Fibroblast of the aortic adventitia (primary cell): ENCODE results near the gene PRR23E. TPM values are rescaled to one million over a fixed set of nuclear protein-coding genes. Genes with fewer than 3 reads are reported as not detected.

Experiments used
- DNase-seq: peaks from one replicate; pipeline ENCODE4 v3.0.0-alpha.2; 2010; ENCODE audit warnings: low read depth
- H3K4me3 ChIP-seq: 2 replicates; pipeline ENCODE4 v1.5.1; 2011; ENCODE audit warnings: low read depth, mild to moderate bottlenecking, control low read depth, low read length, moderate library complexity
- total RNA-seq: library from RNA; depleted of rRNA; stranded (reverse); fragments of >200 nt; gene quantifications from 2 replicates; pipeline ENCODE4 v1.2.3, GENCODE V29; 2012; ENCODE audit warnings: low replicate concordance
- TF ChIP-seq, protein P1 (sequence below): IDR thresholded peaks from 2 replicates; pipeline ENCODE4 v1.5.1; 2011; ENCODE audit warnings: mild to moderate bottlenecking, low read length, control low read depth, inconsistent platforms; ENCODE audit not compliant: insufficient read depth

The PRR23E gene
- total RNA-seq, 1 donor = not detected

DNA sequence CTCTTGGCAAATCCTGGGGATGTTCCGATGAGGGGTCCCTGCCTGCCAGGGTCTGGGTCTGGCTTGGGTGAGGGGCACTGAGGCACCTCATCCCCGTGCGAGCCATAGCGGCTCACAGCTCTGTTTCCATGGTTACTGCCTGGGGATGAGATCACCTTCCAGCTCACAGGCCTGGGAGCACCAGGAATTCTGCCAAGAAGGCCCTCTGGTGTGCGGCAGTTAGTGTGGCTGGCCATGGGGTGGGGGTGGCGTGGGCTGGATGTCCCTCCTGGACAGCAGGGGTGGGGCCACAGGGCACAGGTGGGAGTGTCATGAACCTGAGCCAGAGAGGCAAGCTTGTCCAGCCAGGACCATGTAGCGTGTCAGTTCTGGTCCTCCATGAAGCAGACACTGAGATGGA is 22.1 kb upstream of the PRR23E start:
- TF ChIP-seq, protein P1, sequence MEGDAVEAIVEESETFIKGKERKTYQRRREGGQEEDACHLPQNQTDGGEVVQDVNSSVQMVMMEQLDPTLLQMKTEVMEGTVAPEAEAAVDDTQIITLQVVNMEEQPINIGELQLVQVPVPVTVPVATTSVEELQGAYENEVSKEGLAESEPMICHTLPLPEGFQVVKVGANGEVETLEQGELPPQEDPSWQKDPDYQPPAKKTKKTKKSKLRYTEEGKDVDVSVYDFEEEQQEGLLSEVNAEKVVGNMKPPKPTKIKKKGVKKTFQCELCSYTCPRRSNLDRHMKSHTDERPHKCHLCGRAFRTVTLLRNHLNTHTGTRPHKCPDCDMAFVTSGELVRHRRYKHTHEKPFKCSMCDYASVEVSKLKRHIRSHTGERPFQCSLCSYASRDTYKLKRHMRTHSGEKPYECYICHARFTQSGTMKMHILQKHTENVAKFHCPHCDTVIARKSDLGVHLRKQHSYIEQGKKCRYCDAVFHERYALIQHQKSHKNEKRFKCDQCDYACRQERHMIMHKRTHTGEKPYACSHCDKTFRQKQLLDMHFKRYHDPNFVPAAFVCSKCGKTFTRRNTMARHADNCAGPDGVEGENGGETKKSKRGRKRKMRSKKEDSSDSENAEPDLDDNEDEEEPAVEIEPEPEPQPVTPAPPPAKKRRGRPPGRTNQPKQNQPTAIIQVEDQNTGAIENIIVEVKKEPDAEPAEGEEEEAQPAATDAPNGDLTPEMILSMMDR = no peak
- DNase-seq = peak; percentile 40
- no peak overlapping the region for H3K4me3 ChIP-seq

DNA sequence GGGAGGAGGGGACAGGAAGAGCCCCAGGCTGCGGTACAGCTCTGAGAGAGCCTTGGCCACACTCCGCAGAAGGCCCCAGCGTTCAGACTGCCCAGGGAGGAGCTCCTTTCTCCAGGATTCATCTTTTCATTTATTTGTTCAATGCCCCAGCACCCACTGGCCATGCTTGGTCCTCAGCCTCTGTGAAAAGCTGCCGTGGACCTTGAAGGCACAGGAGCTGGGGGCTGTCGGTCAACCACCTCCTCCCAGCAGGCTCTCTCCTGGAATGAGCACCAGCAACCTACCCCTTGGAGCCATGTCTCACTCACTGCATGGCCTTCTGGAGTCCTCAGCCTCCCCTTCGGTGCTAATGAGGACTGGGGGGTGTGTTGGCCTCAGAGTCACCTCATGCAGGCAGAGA is 21.6 kb upstream of the PRR23E start:
- H3K4me3 ChIP-seq = no peak overlapping the region
- no peak for DNase-seq
- TF ChIP-seq, protein P1 = no peak

DNA sequence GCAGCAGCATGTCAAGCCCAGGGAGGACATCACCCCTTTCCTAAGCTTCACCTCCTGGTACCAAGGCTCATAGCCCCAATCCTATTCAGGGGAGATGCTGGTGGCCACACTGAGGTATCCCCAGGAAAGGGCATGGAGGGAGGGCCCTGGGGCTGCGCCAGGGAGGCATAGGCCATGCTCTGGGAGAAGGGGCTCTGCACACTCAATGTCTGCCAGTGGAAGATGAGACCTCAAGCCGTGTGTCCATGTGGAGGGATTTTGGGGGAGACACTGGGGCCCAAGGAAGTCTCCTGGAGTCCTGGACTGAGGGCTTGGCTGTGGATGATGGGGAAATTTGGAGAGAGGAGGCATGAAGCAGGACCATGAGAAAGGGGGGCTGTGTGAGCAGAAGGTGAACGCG is 21.2 kb upstream of the PRR23E start:
- TF ChIP-seq, protein P1 = no peak
- DNase-seq = no peak
- no peak overlapping the region for H3K4me3 ChIP-seq

DNA sequence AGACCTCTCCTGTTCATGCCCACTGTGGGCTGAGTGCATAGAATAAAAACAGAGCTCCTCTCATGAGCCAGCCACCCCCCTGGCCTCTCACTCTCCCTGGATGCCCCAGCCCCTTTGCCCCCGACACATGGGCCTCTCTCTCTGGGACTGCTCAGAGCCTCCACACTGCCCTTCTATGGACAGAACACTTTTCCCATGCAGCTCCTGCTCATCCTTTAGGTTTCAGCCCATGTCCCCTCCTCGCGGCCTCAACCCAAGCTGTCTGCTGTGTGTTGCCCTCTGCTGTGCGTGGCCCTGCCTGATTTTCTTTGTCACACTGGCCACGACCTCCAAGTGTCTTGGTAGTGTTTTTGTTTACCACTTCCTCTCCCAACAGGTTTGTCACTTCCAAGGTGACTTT is 20.7 kb upstream of the PRR23E start:
- TF ChIP-seq, protein P1 = no peak
- no peak overlapping the region for H3K4me3 ChIP-seq
- no peak for DNase-seq

DNA sequence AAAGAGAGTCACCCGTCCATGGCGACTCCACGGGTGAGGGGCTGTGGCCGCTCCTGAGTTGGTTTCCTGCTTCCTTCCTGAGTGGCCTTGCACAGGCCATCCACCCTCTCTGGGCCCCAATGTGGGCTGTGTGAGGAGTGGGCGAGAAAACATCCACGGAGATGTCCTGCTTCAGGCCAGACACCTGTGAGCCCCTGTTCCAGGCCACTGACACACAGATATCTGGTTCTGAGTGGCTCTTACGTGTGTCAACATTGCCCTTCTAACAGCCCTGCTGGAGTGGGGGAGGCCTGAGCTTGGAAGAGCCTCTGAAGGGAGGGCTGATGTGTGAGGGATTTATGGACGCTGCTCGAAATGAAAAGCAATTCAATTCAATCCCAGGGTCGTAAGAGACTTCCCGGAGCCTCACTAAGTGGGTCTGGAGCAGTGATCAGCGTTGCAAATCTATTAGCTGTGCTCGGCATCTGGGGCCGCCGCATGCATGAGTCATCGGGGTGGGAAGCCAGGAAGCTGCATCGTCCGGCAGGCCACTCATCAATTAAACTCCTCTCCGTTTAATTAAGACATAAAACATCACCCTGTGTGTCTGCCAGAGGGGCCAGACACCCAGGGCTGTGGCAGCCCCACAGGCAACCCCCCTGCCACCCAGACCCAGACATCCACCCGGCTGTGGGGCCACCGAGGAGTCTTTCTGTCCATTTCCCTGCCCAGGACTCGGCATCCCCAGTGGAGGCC is 20.0 kb upstream of the PRR23E start:
- TF ChIP-seq, protein P1 = no peak
- H3K4me3 ChIP-seq = no peak overlapping the region
- peak; percentile 61 for DNase-seq

DNA sequence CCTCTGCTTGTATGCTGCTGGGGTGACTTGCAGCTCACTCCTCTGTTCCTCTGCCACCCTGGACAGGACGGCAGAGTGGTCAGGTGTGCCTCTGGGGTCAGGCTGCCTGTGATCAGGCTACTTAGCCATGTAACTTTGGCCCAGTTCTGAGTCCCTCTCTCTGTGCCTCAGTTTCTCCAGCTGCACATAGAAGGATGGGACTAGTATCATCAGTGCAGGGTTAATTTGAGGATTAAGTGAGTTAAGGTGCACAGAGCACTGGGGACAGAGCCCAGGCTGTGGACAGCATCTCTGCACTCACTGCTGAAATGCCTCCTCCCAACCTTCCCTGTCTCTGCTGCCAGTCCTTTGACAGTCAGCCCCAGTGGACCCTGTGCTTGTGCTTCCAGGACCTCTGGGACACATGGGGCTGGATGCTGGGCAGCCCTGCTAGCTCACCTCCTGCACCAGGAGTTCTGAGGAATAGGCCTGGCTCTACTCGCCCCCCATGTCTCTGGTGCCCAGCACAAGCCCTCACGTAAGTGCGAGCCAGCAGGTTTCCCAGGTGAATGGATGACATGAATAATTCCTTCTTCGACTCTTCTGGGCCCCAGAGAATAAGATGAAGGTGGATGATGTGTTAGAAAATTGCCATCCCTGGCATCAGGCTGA is 19.3 kb upstream of the PRR23E start:
- no peak for DNase-seq
- TF ChIP-seq, protein P1 = no peak
- H3K4me3 ChIP-seq = no peak overlapping the region

DNA sequence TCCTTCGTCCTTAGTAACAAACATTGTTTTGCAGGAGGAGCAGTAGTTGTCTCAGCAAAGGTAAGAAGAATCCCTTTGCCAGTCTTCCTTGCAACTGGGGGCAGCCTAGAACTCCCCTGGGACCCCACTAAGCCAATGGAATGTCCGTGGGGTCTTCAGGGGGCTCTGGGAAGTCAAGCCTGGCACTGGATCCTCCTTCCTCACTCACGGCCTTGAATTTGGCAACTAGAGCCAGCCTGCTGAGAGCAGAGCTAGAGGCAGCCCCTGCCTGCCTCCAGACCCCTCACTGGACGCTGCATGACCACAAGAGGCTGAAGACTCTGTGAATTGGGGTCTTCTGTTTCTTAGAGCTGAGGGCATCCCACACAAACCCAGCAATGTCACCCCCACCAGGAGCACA is 18.6 kb upstream of the PRR23E start:
- DNase-seq = no peak
- TF ChIP-seq, protein P1 = no peak
- no peak overlapping the region for H3K4me3 ChIP-seq
